Left ventricle myocardium inferior (tissue), 1 donor: ENCODE results near the gene GCNT3. TPM values are rescaled to one million over a fixed set of nuclear protein-coding genes. Genes with fewer than 3 reads are reported as not detected.
"Not testable (repeated sequence)": the region's sequence is repeated elsewhere in the genome, so short reads cannot be mapped to it uniquely, and the experiment has no call there.

Experiments
- DNase-seq: peaks from one replicate; pipeline ENCODE4 v3.0.0-alpha.2; 2020
- H3K27ac ChIP-seq: fragments of 200-600 bp; replicated peaks from 2 replicates; pipeline ENCODE4 v1.8.0; 2021
- H3K27me3 ChIP-seq: fragments of 200-600 bp; 2 replicates; pipeline ENCODE4 v1.8.0; 2021; ENCODE audit warnings: low read depth
- H3K36me3 ChIP-seq: fragments of 200-600 bp; 2 replicates; pipeline ENCODE4 v1.8.0; 2021
- H3K4me1 ChIP-seq: fragments of 200-600 bp; 2 replicates; pipeline ENCODE4 v1.8.0; 2021
- H3K4me3 ChIP-seq: fragments of 200-600 bp; 2 replicates; pipeline ENCODE4 v1.8.0; 2021; ENCODE audit warnings: mild to moderate bottlenecking, moderate library complexity
- H3K9me3 ChIP-seq: fragments of 200-600 bp; replicated peaks from 2 replicates; pipeline ENCODE4 v1.8.0; 2021
- intact Hi-C: fragments of 100-400 bp; cut with micrococcal nuclease; formaldehyde crosslinking; loops from one replicate; pipeline ENCODE4 v1.11.0; 2022
- total RNA-seq: library from RNA; stranded (reverse); fragmentation: NEBNext Ultra II Directional; extraction: Animal tissue kit (Norgen Biotek cat#: 25700); gene quantifications from one replicate; pipeline ENCODE4 v1.2.1, GENCODE V29; 2021
- TF ChIP-seq, protein P1 (sequence below): fragments of 200-600 bp; IDR thresholded peaks from 2 replicates; pipeline ENCODE4 v1.8.0; 2021; ENCODE audit warnings: antibody characterized with exemption, mild to moderate bottlenecking, borderline replicate concordance
- donor health status: DM: no; HTN: yes; CAD: no; lungs with severe emphysema.

Gene GCNT3
- total RNA-seq, 1 donor from 2014 or later, result 0.14 TPM

DNA sequence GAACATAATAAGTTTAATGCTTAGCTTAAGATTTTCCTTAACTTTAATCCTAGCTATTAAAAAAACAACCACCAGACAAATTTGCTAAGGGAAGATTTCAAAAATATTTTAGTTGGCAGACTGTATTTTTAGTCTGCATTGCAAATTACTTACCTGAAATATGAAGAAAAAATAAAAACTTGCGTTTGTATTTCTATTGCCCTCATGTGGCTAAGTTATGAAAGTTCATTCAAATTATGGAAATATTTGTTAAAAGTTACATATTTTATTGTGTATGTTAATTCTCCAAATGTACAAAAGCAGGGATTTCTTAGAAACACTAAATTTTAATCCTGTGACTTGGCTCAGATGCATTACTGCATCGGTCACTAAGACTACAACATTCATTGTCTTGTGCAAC is 30.8 kb downstream of the GCNT3 start:
- no peak for DNase-seq
- H3K4me3 ChIP-seq, result no peak overlapping the region
- intact Hi-C loops, result no loop called here
- TF ChIP-seq, protein P1, sequence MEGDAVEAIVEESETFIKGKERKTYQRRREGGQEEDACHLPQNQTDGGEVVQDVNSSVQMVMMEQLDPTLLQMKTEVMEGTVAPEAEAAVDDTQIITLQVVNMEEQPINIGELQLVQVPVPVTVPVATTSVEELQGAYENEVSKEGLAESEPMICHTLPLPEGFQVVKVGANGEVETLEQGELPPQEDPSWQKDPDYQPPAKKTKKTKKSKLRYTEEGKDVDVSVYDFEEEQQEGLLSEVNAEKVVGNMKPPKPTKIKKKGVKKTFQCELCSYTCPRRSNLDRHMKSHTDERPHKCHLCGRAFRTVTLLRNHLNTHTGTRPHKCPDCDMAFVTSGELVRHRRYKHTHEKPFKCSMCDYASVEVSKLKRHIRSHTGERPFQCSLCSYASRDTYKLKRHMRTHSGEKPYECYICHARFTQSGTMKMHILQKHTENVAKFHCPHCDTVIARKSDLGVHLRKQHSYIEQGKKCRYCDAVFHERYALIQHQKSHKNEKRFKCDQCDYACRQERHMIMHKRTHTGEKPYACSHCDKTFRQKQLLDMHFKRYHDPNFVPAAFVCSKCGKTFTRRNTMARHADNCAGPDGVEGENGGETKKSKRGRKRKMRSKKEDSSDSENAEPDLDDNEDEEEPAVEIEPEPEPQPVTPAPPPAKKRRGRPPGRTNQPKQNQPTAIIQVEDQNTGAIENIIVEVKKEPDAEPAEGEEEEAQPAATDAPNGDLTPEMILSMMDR, result no peak
- no peak overlapping the region for H3K27ac ChIP-seq
- no peaks in the 10 kb centered on the region for H3K27me3 ChIP-seq
- no peaks in the 10 kb centered on the region for H3K9me3 ChIP-seq
- peaks cover 67% of the 10 kb centered on the region for H3K36me3 ChIP-seq
- no peaks in the 10 kb centered on the region for H3K4me1 ChIP-seq

DNA sequence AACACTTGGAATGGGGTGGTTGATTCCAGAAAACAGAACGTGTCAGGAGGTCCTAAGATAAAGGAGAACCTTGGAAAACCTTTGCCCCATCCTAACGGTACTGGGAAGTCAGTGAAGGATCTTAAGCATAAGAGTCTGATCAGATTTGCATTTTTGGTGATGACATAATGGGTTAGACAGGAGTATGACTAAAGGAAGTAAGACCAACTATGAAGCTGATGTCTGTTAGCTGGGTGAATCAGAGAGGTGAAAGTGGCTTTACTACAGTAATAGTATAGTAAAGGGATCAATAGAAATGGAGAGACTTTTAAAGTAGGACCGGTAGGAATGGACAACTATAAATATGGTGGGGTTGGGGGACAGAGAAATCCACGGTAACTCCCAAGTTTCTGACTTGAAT is 33.2 kb downstream of the GCNT3 start:
- no peaks in the 10 kb centered on the region for H3K27me3 ChIP-seq
- H3K9me3 ChIP-seq, result no peaks in the 10 kb centered on the region
- TF ChIP-seq, protein P1, result no peak
- H3K4me1 ChIP-seq, result peaks cover 8% of the 10 kb centered on the region
- intact Hi-C loops, result no loop called here
- H3K27ac ChIP-seq, result no peak overlapping the region
- peaks cover 62% of the 10 kb centered on the region for H3K36me3 ChIP-seq
- no peak for DNase-seq
- no peak overlapping the region for H3K4me3 ChIP-seq

DNA sequence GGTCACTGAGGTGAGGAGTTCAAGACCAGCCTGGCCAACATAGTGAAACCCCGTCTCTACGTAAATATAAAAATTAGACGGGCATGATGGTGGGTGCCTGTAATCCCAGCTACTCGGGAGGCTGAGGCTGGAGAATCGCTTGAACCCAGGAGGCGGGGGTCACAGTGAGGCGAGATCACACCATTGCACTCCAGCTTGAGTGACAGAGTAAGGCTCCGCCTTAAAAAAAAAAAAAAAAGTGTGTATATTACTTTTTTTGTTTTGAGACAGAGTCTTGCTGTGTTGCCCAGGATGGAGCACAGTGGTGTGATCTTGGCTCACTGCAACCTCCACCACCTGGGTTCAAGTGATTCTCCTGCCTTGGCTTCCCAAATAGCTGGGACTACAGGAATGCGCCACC is 34.2 kb downstream of the GCNT3 start:
- intact Hi-C loops, H3K4me3 ChIP-seq, DNase-seq, H3K27me3 ChIP-seq, H3K27ac ChIP-seq, H3K9me3 ChIP-seq: not testable (repeated sequence)
- H3K4me1 ChIP-seq, result peaks cover 19% of the 10 kb centered on the region
- peaks cover 69% of the 10 kb centered on the region for H3K36me3 ChIP-seq

DNA sequence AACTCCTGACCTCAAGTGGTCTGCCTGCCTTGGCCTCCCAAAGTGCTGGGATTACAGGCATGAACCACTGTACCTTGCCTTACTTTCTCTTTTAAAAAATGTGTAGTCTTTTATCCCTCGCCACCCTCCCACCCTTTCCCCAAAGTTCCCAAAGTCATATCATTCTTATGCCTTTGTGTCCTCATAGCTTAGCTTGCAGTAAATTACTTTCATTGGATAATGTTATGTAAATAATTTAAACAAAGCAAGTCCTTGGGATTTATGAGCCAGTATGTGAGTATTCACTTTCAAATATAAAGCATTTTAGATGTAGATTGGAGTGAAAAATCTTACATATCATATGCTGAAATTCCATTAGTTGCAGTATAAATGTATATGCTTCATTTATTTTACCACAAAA is 34.7 kb downstream of the GCNT3 start:
- no peak overlapping the region for H3K4me3 ChIP-seq
- DNase-seq, result no peak
- peaks cover 71% of the 10 kb centered on the region for H3K36me3 ChIP-seq
- TF ChIP-seq, protein P1, result no peak
- H3K27me3 ChIP-seq, result no peaks in the 10 kb centered on the region
- intact Hi-C loops, result no loop called here
- H3K27ac ChIP-seq, result no peak overlapping the region
- H3K9me3 ChIP-seq, result no peaks in the 10 kb centered on the region
- H3K4me1 ChIP-seq, result peaks cover 19% of the 10 kb centered on the region

DNA sequence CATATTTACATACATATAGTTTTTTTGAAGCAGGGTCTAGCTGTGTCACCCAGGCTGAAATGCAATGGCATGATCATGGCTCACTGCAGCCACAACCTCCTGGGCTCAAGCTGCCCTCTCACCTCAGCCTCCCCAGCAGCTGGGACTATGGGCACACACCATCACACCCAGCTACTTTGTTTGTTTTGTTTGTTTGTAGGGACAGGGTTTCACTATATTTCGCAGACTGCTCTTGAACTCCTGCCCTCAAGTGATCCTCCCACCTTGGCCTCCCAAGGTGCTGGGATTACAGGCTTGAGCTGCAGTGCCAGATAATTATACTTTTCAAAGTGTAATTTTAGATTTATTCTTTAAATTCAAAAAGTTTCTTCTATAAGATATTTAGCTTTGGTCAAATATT is 35.5 kb downstream of the GCNT3 start:
- TF ChIP-seq, protein P1, result no peak
- H3K36me3 ChIP-seq, result peaks cover 74% of the 10 kb centered on the region
- H3K9me3 ChIP-seq, result peaks cover 4% of the 10 kb centered on the region
- H3K4me1 ChIP-seq, result peaks cover 19% of the 10 kb centered on the region
- H3K27me3 ChIP-seq, result no peaks in the 10 kb centered on the region
- no peak for DNase-seq
- intact Hi-C loops, result no loop called here
- H3K4me3 ChIP-seq, result no peak overlapping the region
- no peak overlapping the region for H3K27ac ChIP-seq

DNA sequence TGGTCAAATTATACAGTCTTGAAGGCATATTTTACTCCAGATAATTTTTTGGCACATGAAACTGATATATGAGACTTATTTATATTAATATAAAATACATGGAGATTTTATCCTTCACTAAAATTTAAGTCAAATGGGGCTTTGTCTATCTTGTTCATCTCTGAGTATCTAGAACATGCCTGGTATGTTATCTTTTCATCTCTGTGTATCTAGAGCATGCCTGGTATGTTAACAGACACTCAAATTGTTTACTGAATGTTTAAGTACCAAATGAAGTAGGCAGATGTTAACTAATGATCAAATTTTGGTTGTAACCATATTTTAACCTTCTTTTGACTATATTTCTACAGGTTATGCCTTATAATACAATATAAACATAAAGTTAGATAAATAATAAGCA is 38.0 kb downstream of the GCNT3 start:
- Histone ChIP-seq H3K27me3 (no peaks in the 10 kb centered on the region), H3K27ac (no peak overlapping the region), H3K9me3 (peaks cover 9% of the 10 kb centered on the region), H3K4me1 (peaks cover 37% of the 10 kb centered on the region), H3K4me3 (no peak overlapping the region), H3K36me3 (peaks cover 72% of the 10 kb centered on the region)
- no peak for DNase-seq
- intact Hi-C loops, result no loop called here
- TF ChIP-seq, protein P1, result no peak
